Myocyte (in vitro differentiated cells): ENCODE measurements around the gene FRRS1. TPM values are rescaled to one million over a fixed set of nuclear protein-coding genes. Genes with fewer than 3 reads are reported as not detected.
"Not testable (repeated sequence)": the region's sequence is repeated elsewhere in the genome, so short reads cannot be mapped to it uniquely, and the experiment has no call there.

ENCODE experiments used
- DNase-seq: peaks from one replicate; pipeline ENCODE4 v3.0.0-alpha.2; 2012; ENCODE audit warnings: low read depth
- total RNA-seq: library from RNA; depleted of rRNA; stranded (reverse); fragments of >200 nt; gene quantifications from 2 replicates; pipeline ENCODE4 v1.2.3, GENCODE V29; 2014

Gene FRRS1
- total RNA-seq, 1 donor from 2014 or later: 5.6 TPM

GRCh38 chr1:99764909-99765308, 1.5 kb downstream of the FRRS1 start:
- no peak for DNase-seq

- no peak for DNase-seq
These were observed 2.0 kb downstream of the FRRS1 start for GRCh38 chr1:99764439-99764838.

DNA sequence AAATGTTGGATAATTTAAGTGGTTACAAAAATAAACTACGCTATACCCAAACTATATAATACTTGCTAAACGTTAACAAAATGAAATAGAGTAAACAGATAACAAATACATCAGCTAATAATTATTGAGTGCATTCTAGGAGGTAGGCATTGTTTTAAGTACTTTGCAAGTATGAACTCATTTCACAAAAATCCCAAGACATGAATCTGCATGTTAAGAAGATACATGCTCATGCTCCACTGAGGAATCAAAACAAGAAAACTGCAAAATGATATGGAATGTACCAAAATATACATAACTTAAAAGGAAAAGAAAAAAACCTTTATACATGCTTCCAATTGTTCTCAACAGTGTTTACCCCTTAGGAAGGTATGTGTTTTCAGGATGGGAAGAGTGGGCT, 2.5 kb downstream of the FRRS1 start:
- DNase-seq: no peak

GRCh38 chr1:99761774-99762173, 4.7 kb downstream of the FRRS1 start:
- no peak for DNase-seq

- no peak for DNase-seq
These were observed 6.8 kb downstream of the FRRS1 start for GRCh38 chr1:99759518-99760160.

GRCh38 chr1:99758686-99759517, 7.5 kb downstream of the FRRS1 start:
- DNase-seq: not testable (repeated sequence)

DNA sequence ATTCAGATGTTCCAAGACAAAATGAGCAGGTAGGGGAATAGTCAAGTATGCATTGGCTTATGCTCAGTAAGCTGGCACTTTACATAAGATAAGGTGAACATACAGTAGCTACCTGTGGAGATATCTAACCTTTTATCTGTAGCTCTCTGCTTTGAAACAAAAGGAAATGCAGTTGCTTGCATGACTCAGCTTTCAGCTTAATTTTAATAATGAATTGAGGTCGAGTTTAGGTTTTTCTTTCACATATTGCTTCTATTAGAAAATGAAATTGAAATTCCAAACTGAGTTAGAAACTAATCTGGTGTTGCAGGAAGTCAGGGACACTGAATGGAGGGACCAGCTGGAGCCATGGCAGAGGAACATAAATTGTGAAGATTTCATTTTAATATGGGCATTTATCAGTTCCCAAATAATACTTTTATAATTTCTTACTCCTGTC, 8.3 kb downstream of the FRRS1 start:
- DNase-seq: no peak

DNA sequence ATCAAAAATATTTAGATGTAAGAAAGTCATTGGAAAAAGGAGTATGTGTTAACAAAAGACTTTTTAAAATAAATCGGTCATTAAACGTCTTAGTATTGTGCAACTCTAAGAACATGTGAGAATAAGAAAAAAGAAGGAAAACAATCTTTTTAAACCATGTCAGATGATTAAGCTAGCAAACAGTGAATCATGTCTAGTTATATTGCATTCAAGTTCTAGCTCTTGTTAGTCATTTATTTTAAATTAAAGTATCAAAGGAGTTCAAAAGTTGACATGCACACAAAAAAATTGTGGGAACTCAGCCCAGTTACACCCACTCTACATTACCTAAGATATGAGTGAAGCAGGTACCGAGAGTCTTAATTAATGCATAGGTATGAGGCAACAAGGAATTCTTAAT, 9.8 kb downstream of the FRRS1 start:
- peak; percentile 10 for DNase-seq

GRCh38 chr1:99755664-99756063, 10.8 kb downstream of the FRRS1 start:
- DNase-seq: no peak

- no peak for DNase-seq
These were observed 11.7 kb downstream of the FRRS1 start for GRCh38 chr1:99754697-99755096.

DNA sequence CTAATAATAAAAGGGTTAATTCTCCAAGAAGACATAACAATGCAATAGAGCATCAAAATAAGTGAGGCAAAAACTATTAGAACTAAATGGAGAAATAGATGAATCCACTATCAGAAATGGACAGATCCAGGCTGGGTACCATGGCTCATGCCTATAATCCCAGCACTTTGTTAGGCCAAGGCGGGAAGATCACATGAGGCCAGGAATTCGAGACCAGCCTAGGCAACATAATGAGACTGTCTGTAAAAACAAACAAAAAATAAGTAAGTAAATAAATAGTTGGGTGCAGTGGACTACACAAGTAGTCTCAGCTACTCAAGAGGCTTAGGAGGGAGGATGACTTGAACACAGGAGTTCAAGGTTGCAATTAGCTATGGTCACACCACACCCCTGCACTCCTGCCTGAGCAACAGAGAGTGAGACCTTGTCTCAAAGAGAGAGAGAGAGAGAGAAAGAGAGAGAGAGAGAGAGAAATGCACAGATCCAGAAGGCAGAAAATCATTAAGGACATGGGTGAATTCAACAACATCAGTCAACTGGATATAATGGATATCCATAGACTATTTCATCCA, 12.3 kb downstream of the FRRS1 start:
- no peak for DNase-seq

- no peak for DNase-seq
These were observed 14.4 kb downstream of the FRRS1 start for GRCh38 chr1:99751877-99752504.

DNA sequence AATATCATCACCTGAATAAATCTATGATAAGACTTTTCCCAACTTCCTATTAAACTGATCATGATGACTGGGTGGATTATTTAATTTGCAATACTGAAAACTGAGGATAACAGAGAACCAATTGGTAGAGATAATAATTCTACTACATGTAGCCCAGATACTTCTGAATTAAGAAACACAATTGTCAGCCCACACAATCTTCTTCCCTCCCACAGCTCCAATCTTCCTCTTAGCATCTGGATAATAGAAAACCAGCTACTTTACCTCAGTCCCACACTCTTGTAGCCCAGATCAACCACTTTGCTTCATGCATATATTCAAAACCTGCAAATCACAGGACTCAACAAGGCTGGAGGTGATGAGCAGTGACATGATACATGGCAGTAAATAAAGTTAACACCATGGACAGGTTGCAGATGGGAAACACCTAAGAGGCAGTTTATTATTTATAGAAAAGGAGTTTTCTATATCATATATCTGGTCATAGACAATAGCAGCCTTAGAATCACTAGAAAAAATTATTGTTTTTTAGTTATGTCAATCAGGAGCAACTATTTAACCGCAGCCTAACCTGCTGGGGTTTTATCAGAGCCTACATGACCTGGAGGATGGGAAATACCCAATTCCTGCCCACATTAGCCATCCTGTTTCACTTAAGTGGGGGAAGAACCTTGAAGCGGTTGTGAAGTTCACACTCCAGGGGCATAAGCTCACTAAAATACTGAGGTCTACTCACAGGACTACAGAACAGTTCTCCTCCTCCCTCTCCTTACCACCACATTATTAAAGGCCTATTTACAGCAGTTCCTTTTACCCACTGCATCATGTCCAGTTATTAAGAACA, 16.7 kb downstream of the FRRS1 start:
- no peak for DNase-seq

GRCh38 chr1:99748419-99748818, 18.0 kb downstream of the FRRS1 start:
- DNase-seq: no peak

- no peak for DNase-seq
These were observed 20.8 kb downstream of the FRRS1 start for GRCh38 chr1:99745684-99746083.

GRCh38 chr1:99745061-99745460, 21.4 kb downstream of the FRRS1 start:
- DNase-seq: no peak

GRCh38 chr1:99740141-99740540, 26.3 kb downstream of the FRRS1 start:
- DNase-seq: no peak

GRCh38 chr1:99738858-99739465, 27.5 kb downstream of the FRRS1 start:
- DNase-seq: no peak

DNA sequence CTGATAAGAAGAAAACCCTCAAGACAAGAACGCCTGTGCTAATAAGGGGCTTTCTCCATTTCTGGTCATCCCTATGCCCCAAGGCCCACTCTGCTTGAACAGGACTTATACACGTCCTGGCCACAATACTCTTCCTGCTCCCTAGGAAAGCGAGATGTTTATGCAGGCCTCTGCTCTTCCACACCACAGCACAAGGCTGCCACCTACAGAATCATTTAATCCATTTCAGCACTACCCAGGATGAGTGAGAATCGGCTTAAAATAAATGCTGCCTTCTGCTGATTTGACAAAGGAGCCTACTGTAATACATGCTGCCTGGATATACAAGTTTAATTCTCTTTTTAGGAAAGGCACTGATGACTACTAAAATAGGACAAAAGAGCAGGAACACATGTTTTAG, 29.4 kb downstream of the FRRS1 start:
- DNase-seq: peak; percentile 80

DNA sequence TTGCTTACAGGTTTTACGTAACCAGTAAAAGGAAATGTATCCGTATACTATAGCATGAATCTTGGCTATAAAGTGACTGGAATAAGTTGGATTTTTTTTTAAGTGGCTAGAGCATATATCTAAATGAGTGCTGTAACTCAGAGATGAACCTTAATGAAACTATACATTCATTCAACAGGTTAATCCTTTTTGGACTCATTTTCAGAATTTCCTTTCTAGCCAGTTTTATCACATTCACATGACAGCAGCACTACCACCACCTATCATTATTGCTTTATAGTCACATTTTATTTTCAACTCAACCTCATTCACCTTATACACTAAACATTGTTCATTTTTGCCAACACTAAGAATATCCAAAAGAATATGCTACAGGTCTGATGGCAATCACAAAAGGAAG, 30.6 kb downstream of the FRRS1 start:
- DNase-seq: no peak

DNA sequence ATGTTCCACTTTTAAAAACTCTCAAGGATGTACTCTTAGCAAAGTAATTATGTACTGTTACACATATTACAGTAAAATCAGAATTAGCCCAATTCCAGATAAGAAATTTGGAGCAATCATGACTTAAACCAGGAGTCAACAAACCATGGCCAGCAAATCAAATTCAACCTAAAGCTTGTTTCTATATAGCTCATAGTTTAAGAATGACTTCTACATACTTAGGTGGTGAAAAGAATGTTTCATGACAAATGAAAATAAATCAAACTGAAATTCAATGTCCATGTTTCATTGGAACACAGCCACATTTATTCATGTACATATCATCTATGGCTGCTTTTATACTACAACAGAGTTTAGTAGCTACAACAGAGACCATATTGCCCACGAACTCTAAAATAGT, 35.1 kb downstream of the FRRS1 start:
- no peak for DNase-seq
